NCI-H146 (cell line): ENCODE measurements around the gene CACNA1A.
A peak's percentile ranks its signal among the peaks of the same experiment; 100 is the strongest.

Experiments
- DNase-seq: peaks from one replicate; lab custom pipeline; 2025; lab: John Stamatoyannopoulos, UW

The CACNA1A gene

DNA sequence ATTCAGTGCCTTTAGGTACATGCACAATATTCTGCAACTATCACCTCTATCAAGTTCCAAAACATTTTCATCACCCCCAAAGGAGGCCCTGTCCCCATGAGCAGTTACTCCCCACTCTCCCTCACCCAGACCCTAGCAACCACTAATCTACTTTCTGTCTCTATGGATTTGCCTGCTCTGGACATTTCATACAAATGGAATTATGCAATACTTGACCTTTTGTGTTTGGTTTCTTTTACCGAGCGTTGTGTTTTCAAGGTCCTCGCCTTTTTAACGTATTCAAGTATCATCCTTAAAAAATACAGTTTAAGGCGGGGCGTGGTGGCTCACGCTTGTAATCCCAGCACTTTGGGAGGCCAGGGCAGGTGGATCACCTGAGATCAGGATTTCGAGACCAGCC lies 196.4 kb downstream of the CACNA1A start:
- no peak for DNase-seq

GRCh38 chr19:13303381-13304129 lies 202.7 kb downstream of the CACNA1A start:
- no peak for DNase-seq

- no peak for DNase-seq
Observed at GRCh38 chr19:13302526-13303270, 203.6 kb downstream of the CACNA1A start.

DNA sequence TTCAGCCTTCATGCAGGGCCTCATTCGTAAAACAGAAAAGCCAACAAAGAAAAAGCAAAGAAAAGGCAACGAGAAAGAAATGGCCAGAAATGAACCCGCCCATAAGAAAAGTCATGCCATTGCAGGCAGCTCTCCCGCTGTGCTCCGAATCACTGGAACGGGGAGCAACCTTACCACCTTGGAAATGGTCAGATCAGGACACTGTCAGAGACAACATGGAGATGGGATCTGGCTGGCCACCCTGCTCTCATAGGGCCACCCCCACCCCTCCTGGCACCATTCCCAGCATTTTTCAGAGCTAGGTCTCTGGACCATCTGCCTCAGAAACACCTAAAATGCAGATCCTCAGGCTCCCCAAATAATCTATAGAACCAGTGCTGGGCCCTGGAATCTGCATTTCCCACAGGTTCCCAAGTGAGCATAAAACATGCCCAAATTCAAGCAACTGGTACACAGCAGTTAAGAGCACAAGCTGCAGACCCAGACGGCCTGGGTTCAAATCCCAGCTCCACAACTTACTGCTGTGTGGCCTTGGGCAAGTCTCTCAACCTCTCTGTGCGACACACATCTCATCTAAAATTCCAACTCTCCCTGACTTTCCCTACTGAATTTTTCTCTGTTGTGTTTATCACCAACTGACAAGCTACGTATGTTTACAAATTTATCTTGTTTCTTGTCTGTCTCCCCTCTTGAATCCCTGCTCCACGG lies 204.5 kb downstream of the CACNA1A start:
- DNase-seq: no peak

DNA sequence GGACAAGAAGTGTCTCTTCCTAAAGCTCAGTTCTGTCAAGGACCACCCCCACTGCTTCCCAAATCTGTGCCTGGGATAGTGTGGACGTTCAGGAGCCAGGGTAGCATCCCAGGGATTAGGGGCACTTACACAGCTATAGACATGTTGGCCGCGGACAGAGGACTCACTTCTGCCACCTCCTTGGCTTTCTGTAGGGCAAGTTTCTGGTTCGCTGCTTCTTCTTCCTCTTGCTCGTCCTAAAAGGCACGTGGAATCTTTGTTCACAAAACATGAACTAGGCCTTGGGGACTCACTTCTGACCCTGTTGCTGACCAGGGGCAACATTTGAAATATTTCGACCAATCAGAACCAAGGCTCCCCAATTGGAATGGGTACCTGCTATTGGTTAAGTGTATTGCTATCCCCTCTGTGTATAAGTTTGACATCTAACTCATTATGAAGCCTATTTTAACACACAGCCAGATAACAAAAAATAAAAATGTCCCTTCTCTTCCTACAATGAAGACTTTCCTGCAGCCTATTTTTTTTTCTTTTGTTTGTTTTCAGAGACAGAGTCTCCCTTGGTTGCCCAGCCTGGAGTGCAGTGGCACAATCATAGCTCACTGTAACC lies 205.8 kb downstream of the CACNA1A start:
- no peak for DNase-seq

DNA sequence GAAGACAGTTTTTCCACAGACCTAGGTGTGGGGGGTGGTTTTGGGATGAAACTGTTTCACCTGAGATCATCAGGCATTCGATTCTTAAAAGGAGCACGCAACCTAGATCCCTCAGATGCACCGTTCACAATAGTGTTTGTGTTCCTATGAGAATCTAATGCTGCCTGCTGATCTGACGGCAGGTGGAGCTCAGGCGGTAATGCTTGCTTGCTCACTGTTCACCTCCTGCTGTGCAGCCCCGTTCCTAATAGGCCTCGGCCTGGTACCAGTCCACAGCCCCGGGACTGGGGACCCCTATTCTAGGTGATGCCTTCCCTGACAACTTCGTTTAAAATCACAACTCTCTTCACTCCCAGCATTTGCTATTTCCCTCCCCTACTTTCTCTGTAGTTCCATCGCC lies 206.4 kb downstream of the CACNA1A start:
- DNase-seq: peak; percentile 74

DNA sequence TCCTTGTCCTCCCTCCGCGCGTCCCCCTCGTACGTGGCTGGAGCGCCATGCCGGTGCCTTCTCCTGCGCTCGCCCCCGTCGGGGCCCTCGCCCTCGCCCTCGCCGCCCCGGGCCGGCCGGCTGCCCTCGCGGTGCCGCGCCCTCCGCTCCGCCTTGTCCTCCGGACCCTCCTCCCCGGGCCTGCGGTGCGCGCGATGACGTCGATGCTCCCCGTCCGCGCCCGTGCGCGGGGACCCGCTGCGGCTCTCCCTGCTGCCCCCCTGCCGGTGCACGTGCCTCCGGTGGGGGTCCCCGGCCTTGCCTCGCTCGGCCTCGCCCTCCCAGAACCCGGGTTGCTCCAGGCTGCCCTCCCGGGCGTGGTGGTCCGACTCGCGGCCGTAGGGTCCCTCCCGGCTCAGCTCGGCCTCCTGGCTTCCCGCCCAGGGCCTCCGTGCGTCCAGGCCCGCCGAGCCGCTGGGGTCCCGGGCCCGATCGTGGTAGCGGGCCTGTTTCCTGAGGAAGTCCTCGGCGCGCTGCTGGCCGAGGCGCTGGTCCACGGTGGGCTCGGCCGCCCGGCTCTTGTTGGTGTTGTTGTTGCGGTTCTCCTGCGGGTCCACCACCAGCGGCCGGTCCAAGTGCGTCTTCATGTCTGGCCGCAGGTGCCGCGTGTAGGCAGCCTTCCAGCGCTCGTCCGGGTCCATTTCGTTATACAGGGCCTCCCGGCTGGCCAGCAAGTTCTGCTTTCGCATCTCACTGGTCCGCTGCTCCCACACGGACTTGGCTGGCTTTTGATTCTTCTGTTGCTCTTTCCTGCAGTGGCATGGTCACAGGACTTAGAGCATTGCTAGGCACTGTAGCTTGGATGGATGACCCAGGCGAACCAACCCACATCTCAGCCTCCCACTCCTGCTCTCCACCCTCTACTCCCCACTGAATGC lies 207.5 kb downstream of the CACNA1A start:
- DNase-seq: no peak

DNA sequence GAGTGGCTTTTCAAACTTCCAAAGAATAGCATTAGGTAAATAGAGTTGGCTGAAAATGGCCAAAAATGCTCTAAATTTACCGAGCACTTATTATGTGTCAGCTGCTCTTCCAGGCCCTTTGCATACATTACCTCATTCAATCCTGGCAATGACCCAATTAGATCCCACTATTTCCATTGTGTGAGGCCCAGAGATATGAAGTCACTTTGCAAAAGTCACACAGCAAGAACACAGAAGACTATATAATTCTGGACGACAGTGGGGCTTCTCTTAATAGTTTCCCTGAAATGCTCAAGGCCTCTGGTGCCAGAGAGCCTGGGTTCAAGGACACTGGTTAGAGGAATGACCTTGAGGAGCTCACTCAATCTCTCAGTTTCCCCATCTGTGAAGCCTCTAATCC lies 209.3 kb downstream of the CACNA1A start:
- DNase-seq: no peak

DNA sequence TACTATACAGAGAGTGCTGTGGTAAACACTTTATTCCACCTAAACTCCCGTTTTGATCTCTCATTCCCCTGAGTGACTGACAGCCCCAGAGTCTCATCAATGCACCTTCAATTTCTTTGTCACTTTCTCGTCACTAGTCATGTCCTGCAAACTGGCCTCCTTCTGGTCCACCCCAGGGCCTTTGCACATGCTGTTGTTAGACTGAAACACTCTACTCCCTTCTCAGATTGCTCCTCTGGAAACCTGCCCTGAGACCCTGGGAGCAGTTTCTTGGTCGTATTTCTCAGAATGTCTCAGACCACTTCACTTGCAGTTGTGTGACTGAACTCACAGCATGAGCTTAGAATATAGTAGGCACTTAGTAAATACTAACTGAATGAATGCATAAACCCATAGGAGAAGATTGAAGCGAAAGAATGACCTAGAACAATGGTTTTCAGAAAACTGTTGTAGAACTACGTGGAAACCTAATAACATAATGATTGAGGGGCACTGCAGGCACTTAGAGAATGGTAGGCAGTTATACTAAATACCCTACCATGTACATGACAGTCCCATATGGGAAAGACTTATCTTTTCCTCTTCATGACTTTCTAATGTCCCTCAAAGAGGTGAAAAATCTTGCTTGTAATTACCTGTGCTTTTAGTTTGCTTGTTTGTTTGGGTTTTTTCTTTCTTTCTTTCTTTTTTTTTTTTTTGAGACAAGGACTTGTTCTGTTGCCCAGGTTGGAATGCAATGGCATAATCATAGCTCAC lies 211.3 kb downstream of the CACNA1A start:
- no peak for DNase-seq

GRCh38 chr19:13291913-13292312 lies 214.4 kb downstream of the CACNA1A start:
- DNase-seq: no peak

GRCh38 chr19:13290741-13291140 lies 215.5 kb downstream of the CACNA1A start:
- no peak for DNase-seq

GRCh38 chr19:13289295-13289694 lies 217.0 kb downstream of the CACNA1A start:
- no peak for DNase-seq

DNA sequence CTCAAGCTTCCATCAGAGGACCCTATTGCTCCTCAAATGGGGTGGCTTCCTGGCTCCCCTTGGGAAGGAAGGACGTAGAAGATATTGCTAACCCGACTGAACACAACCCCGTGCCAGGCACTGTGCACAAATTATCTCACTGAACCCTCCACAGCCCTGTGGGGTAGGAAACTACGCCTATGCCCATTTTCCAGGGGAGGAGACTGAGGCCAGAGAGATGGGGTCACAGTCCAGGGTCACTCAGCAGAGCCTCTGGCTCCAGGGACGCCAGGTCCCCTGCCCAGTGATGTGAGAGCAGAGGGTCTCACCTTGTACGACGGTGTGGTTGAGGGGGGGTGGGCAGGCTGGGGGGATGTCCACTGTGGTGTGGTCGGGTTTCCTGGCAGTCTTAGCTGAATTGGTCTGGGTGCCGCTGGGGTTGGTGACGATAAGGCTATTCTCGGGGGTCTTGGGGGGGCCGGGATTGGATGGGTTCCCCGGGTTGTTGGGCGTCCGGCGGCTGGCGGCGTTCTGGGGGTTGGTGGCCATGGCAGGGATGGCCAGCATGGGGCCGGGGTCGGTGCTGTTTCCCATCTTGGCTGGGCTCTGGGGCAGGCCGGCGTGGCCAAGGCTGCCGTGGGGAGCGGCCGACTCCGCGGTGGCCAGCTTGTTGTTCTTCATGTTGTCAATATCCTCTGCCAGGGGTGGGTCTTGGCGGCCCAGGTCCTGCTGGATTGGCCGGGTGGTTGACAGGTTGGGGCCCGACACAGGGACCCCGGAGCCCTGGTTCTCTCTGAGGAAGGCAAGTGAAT lies 219.9 kb downstream of the CACNA1A start:
- DNase-seq: no peak

- DNase-seq: no peak
Observed at GRCh38 chr19:13284929-13285928, 221.1 kb downstream of the CACNA1A start.

GRCh38 chr19:13283871-13284270 lies 222.4 kb downstream of the CACNA1A start:
- DNase-seq: no peak

- DNase-seq: no peak
Observed at GRCh38 chr19:13282486-13283065, 223.7 kb downstream of the CACNA1A start.

- no peak for DNase-seq
Observed at GRCh38 chr19:13281567-13282291, 224.6 kb downstream of the CACNA1A start.
